H9 (cell line): ENCODE measurements around the gene ROPN1L. TPM values are rescaled to one million over a fixed set of nuclear protein-coding genes. Genes with fewer than 3 reads are reported as not detected.

Source experiments
- DNase-seq: peaks from one replicate; pipeline ENCODE4 v3.0.0-alpha.2; 2017
- H2AFZ ChIP-seq: one replicate; pipeline ENCODE4 v1.6.1; 2013; ENCODE audit warnings: mild to moderate bottlenecking, low read length, control low read depth, moderate library complexity
- H2AK5ac ChIP-seq: 2 replicates; pipeline ENCODE4 v1.6.1; 2013; ENCODE audit warnings: low read length, control low read depth, mixed read lengths; ENCODE audit not compliant: insufficient read length
- H2BK120ac ChIP-seq: one replicate; pipeline ENCODE4 v1.6.1; 2013; ENCODE audit warnings: low read depth, mild to moderate bottlenecking, low read length, control low read depth, inconsistent platforms; ENCODE audit not compliant: poor library complexity, severe bottlenecking
- H2BK12ac ChIP-seq: 2 replicates; pipeline ENCODE4 v1.6.1; 2013; ENCODE audit warnings: low read length, control low read depth, mixed read lengths, low read depth; ENCODE audit not compliant: insufficient read length
- H2BK15ac ChIP-seq: 2 replicates; pipeline ENCODE4 v1.6.1; 2013; ENCODE audit warnings: low read depth, low read length, control low read depth
- H2BK20ac ChIP-seq: one replicate; pipeline ENCODE4 v1.6.1; 2013; ENCODE audit warnings: low read depth, mild to moderate bottlenecking, low read length, control low read depth, inconsistent platforms; ENCODE audit not compliant: poor library complexity, severe bottlenecking
- H2BK5ac ChIP-seq: 2 replicates; pipeline ENCODE4 v1.6.1; 2013; ENCODE audit warnings: low read length, control low read depth, mixed read lengths; ENCODE audit not compliant: insufficient read length
- H3K14ac ChIP-seq: 2 replicates; pipeline ENCODE4 v1.6.1; 2013; ENCODE audit warnings: low read length, control low read depth; ENCODE audit not compliant: insufficient read depth
- H3K18ac ChIP-seq: 2 replicates; pipeline ENCODE4 v1.6.1; 2013; ENCODE audit warnings: low read depth, mild to moderate bottlenecking, mixed read lengths, low read length, control low read depth; ENCODE audit not compliant: insufficient read length
- H3K23ac ChIP-seq: 2 replicates; pipeline ENCODE4 v1.6.1; 2013; ENCODE audit warnings: low read length, control low read depth, mixed read lengths, low read depth; ENCODE audit not compliant: insufficient read length
- H3K23me2 ChIP-seq: 2 replicates; pipeline ENCODE4 v1.6.1; 2013; ENCODE audit warnings: low read depth, mild to moderate bottlenecking, mixed read lengths, low read length, control low read depth; ENCODE audit not compliant: insufficient read length, poor library complexity, severe bottlenecking
- H3K27ac ChIP-seq: 2 replicates; pipeline ENCODE4 v1.5.1; 2013; ENCODE audit warnings: low read length, control low read depth, mixed read lengths, low read depth; ENCODE audit not compliant: insufficient read length
- H3K27me3 ChIP-seq: 2 replicates; pipeline ENCODE4 v1.6.1; 2013; ENCODE audit warnings: low read length, control low read depth, inconsistent platforms; ENCODE audit not compliant: insufficient read depth
- H3K4ac ChIP-seq: 2 replicates; pipeline ENCODE4 v1.6.1; 2013; ENCODE audit warnings: low read depth, mild to moderate bottlenecking, control low read depth, inconsistent platforms, low read length, moderate library complexity
- H3K4me1 ChIP-seq: 2 replicates; pipeline ENCODE4 v1.6.1; 2013; ENCODE audit warnings: low read length, control low read depth, inconsistent platforms; ENCODE audit not compliant: insufficient read depth
- H3K4me2 ChIP-seq: 2 replicates; pipeline ENCODE4 v1.6.1; 2013; ENCODE audit warnings: low read length, control low read depth, mixed read lengths; ENCODE audit not compliant: insufficient read length, insufficient read depth
- H3K56ac ChIP-seq: 2 replicates; pipeline ENCODE4 v1.6.1; 2013; ENCODE audit warnings: low read depth, mild to moderate bottlenecking, mixed read lengths, low read length, control low read depth; ENCODE audit not compliant: insufficient read length
- H3K79me1 ChIP-seq: 2 replicates; pipeline ENCODE4 v1.6.1; 2013; ENCODE audit warnings: low read depth, mild to moderate bottlenecking, moderate library complexity, low read length, control low read depth, inconsistent platforms; ENCODE audit not compliant: insufficient read depth, poor library complexity, severe bottlenecking
- H3K79me2 ChIP-seq: 2 replicates; pipeline ENCODE4 v1.6.1; 2013; ENCODE audit warnings: low read length, control low read depth, inconsistent platforms; ENCODE audit not compliant: insufficient read depth
- H3K9ac ChIP-seq: 2 replicates; pipeline ENCODE4 v1.6.1; 2013; ENCODE audit warnings: low read length, control low read depth, mixed read lengths; ENCODE audit not compliant: insufficient read length; ENCODE audit errors: extremely low read depth
- H3K9me3 ChIP-seq: one replicate; pipeline ENCODE4 v1.6.1; 2013; ENCODE audit warnings: low read depth, low read length, inconsistent platforms; ENCODE audit not compliant: control insufficient read depth
- H3T11ph ChIP-seq: one replicate; pipeline ENCODE4 v1.6.1; 2013; ENCODE audit warnings: mild to moderate bottlenecking, low read length, control low read depth, inconsistent platforms
- H4K20me1 ChIP-seq: one replicate; pipeline ENCODE4 v1.6.1; 2013; ENCODE audit not compliant: control insufficient read depth, insufficient read length, insufficient read depth
- H4K5ac ChIP-seq: 2 replicates; pipeline ENCODE4 v1.6.1; 2013; ENCODE audit warnings: low read depth, mild to moderate bottlenecking, mixed read lengths, low read length, control low read depth; ENCODE audit not compliant: insufficient read length
- H4K8ac ChIP-seq: replicated peaks from 2 replicates; pipeline ENCODE4 v1.6.1; 2013; ENCODE audit warnings: low read length, control low read depth, mixed read lengths, low read depth; ENCODE audit not compliant: insufficient read length
- H4K91ac ChIP-seq: 2 replicates; pipeline ENCODE4 v1.6.1; 2013; ENCODE audit warnings: low read depth, mild to moderate bottlenecking, moderate library complexity, mixed read lengths, low read length, control low read depth; ENCODE audit not compliant: insufficient read length
- H3K27ac Mint-ChIP-seq, 3 experiments: 2 replicates in 2 of 3; 3 replicates in 1 of 3; pipeline ENCODE4 v1.8.0; 2020 to 2021; ENCODE audit warnings: mixed read lengths in 3 of 3, mild to moderate bottlenecking in 1 of 3, moderate library complexity in 1 of 3
- H3K27me3 Mint-ChIP-seq: 2 replicates; pipeline ENCODE4 v1.8.0; 2021; ENCODE audit warnings: low read depth, mild to moderate bottlenecking, moderate library complexity, mixed read lengths
- H3K36me3 Mint-ChIP-seq, 3 experiments: 2 replicates in 2 of 3; 3 replicates in 1 of 3; pipeline ENCODE4 v1.8.0; 2020 to 2021; ENCODE audit warnings: low read depth in 3 of 3, mixed read lengths in 3 of 3; ENCODE audit not compliant: insufficient read depth in 1 of 3
- H3K4me1 Mint-ChIP-seq, 2 experiments: 2 replicates each; pipeline ENCODE4 v1.8.0; 2020; ENCODE audit warnings: mixed read lengths in 2 of 2
- H3K4me3 Mint-ChIP-seq, 2 experiments: 2 replicates in 1 of 2; 3 replicates in 1 of 2; pipeline ENCODE4 v1.8.0; 2020 to 2021; ENCODE audit warnings: mild to moderate bottlenecking in 2 of 2, mixed read lengths in 2 of 2, moderate library complexity in 1 of 2
- H3K9me3 Mint-ChIP-seq, 2 experiments: 2 replicates in 1 of 2; 3 replicates in 1 of 2; pipeline ENCODE4 v1.8.0; 2020; ENCODE audit warnings: mild to moderate bottlenecking in 2 of 2, mixed read lengths in 2 of 2, moderate library complexity in 1 of 2
- WGBS: extraction: QIAGEN DNeasy Blood & Tissue Kit; methylation state at CpG from one replicate; pipeline ENCODE4 v1.1.7; 2013; ENCODE audit warnings: missing lambda C conversion rate, low lambda C conversion rate, mixed read lengths; ENCODE audit not compliant: insufficient read length; ENCODE audit errors: extremely low coverage; 5-methylcytosine and 5-hydroxymethylcytosine counted together
- total RNA-seq: library from RNA; stranded (reverse); gene quantifications from 2 replicates; pipeline ENCODE4 v1.2.1, GENCODE V29; 2021
- TF ChIP-seq, protein P1 (sequence below): fragments of 200-600 bp; sonication (generic); conservative IDR thresholded peaks from 3 replicates; pipeline ENCODE4 v1.8.0; 2021; ENCODE audit warnings: antibody characterized with exemption, mild to moderate bottlenecking

ROPN1L gene
- total RNA-seq, 1 experiment from 2014 or later: 0.37 TPM

DNA sequence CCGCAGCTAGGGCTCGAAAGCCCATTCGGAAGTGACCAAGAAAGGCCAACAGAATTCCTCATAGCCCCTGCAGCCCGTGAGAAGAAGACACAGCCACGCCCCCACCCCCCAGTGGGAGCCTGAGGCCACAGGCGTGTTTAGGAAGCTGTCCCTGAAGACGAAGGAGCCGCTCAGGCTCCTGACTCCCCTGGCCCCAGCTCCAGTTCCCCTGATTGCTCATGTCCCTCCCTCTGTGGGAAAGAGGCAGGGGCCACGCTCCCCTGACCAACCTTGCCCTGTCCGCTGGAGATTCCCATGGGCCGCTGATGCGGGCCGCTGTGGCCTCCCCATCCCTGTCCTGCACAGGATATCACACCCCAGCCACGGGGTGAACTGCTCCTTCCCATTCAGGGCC is 13.6 kb downstream of the ROPN1L start:
- no peaks in the 10 kb centered on the region; a peak in 1 of 7 replicates for H3K36me3 Mint-ChIP-seq
- no peaks in the 10 kb centered on the region for H3K23me2 ChIP-seq
- no peak overlapping the region for H3K4ac ChIP-seq
- no peak overlapping the region for H2BK12ac ChIP-seq
- no CpG with 5 or more reads among the region's 14 CpGs for WGBS
- no peaks in the 10 kb centered on the region for H3K9me3 ChIP-seq
- no peak overlapping the region for H3T11ph ChIP-seq
- H3K56ac ChIP-seq: no peak overlapping the region
- H3K79me1 ChIP-seq: no peaks in the 10 kb centered on the region
- no peaks in the 10 kb centered on the region for H3K27me3 ChIP-seq
- H3K4me2 ChIP-seq: no peak overlapping the region
- no peak overlapping the region for H3K27ac ChIP-seq
- H2BK15ac ChIP-seq: no peak overlapping the region
- no peaks in the 10 kb centered on the region for H3K79me2 ChIP-seq
- no peak overlapping the region for H2AK5ac ChIP-seq
- H3K4me1 Mint-ChIP-seq: peaks cover 29 to 33% of the 10 kb centered on the region in 2 experiments
- H3K4me3 Mint-ChIP-seq: no peak overlapping the region; a peak in 1 of 5 replicates
- TF ChIP-seq, protein P1, sequence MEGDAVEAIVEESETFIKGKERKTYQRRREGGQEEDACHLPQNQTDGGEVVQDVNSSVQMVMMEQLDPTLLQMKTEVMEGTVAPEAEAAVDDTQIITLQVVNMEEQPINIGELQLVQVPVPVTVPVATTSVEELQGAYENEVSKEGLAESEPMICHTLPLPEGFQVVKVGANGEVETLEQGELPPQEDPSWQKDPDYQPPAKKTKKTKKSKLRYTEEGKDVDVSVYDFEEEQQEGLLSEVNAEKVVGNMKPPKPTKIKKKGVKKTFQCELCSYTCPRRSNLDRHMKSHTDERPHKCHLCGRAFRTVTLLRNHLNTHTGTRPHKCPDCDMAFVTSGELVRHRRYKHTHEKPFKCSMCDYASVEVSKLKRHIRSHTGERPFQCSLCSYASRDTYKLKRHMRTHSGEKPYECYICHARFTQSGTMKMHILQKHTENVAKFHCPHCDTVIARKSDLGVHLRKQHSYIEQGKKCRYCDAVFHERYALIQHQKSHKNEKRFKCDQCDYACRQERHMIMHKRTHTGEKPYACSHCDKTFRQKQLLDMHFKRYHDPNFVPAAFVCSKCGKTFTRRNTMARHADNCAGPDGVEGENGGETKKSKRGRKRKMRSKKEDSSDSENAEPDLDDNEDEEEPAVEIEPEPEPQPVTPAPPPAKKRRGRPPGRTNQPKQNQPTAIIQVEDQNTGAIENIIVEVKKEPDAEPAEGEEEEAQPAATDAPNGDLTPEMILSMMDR: no peak
- no peak overlapping the region for H2BK20ac ChIP-seq
- H2BK5ac ChIP-seq: no peak overlapping the region
- H3K18ac ChIP-seq: no peak overlapping the region
- no peak overlapping the region for H2AFZ ChIP-seq
- H3K9me3 Mint-ChIP-seq: no peaks in the 10 kb centered on the region
- no peak overlapping the region; a peak in 1 of 7 replicates for H3K27ac Mint-ChIP-seq
- no peak overlapping the region for H2BK120ac ChIP-seq
- H4K91ac ChIP-seq: no peak overlapping the region
- no peaks in the 10 kb centered on the region for H3K4me1 ChIP-seq
- no peak overlapping the region for H3K23ac ChIP-seq
- H4K5ac ChIP-seq: no peak overlapping the region
- H3K14ac ChIP-seq: no peak overlapping the region
- H4K20me1 ChIP-seq: peaks cover 2% of the 10 kb centered on the region
- DNase-seq: peak; percentile 60
- H3K27me3 Mint-ChIP-seq: peaks cover 10% of the 10 kb centered on the region
- no peak overlapping the region for H4K8ac ChIP-seq
- no peak overlapping the region for H3K9ac ChIP-seq
